ENCODE measurements around the gene CSF1.
"Not testable (repeated sequence)": the region's sequence is repeated elsewhere in the genome, so short reads cannot be mapped to it uniquely, and the experiment has no call there.

The CSF1 gene, protein sequence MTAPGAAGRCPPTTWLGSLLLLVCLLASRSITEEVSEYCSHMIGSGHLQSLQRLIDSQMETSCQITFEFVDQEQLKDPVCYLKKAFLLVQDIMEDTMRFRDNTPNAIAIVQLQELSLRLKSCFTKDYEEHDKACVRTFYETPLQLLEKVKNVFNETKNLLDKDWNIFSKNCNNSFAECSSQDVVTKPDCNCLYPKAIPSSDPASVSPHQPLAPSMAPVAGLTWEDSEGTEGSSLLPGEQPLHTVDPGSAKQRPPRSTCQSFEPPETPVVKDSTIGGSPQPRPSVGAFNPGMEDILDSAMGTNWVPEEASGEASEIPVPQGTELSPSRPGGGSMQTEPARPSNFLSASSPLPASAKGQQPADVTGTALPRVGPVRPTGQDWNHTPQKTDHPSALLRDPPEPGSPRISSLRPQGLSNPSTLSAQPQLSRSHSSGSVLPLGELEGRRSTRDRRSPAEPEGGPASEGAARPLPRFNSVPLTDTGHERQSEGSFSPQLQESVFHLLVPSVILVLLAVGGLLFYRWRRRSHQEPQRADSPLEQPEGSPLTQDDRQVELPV

DNA sequence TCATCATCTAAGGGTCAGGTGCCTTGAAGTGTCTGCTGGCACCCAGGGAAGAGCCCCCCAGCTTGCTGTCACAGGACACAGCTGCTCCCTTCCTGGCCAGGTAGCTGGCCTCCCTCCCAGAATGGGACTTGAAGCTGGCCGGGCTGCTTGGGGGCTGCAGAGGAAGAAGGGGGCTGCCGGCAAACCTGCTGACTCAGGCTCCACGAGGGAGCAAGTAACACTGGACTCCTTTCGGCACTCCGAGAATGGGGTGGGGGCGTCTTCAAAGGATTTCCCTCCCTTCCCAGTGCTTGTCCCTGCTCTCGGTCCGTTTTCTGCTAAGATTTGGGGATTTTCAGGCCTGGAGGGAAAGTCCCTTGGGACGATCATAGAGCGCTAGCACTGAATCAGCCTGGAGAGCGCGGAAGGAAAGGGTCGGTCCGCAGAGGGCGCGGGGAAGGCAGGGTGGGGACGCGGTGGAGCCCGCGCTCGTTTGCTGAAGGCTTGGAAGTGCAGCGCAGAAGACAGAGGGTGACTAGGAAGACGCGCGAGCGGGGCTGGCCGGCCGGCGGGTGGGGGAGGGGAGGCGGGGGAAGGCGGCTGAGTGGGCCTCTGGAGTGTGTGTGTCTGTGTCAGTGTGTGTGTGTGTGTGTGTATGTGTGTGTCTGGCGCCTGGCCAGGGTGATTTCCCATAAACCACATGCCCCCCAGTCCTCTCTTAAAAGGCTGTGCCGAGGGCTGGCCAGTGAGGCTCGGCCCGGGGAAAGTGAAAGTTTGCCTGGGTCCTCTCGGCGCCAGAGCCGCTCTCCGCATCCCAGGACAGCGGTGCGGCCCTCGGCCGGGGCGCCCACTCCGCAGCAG lies at the start of gene CSF1:
CSF1 (plus strand) TSS at position 727 of the 840 bp plus-strand sequence. CDS start 175 bp downstream, outside the sequence.
- peak; percentile 40 for DNase-seq

- DNase-seq = not testable (repeated sequence)
These were observed 49.0 kb upstream of the CSF1 start for GRCh38 chr1:109861616-109862015.

- no peak for DNase-seq
These were observed 47.0 kb upstream of the CSF1 start for GRCh38 chr1:109863667-109864046.

DNA sequence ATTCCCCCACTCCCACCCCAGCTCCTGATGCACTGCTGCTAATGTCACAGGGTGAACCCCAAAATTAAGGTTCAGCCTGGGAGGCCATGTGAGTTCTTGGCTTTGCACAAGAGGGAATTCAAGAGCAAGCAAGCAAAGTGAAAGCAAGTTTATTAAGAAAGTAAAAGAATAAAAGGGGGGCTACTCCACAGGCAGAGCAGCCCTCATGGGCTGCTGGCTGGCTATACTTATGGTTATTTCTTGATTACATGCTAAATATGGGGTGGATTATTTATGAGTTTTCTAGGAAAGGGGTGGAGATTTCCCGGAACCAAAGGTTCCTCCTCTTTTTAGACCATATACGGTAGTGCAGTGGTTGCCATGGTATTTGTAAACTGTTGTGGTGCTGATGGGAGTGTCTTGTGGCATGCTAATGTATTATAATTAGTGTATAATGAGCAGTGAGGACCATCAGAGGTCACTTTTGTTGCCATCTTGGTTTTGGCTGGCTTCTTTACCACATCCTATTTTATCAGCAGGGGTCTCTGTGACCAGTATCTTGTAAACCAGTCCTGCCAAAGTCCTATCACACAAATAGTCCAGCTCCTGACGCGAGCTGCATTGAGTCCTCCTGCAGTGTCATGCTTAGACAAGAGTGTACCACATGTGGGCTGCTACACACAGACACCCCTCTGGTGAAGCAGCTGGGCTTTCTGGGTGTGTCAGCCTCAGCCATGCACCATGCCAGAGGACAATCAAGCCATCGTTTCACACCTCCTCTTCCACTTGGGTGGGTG lies 46.4 kb upstream of the CSF1 start:
- no peak for DNase-seq

GRCh38 chr1:109864930-109865612 lies 45.6 kb upstream of the CSF1 start:
- no peak for DNase-seq

GRCh38 chr1:109866071-109866470 lies 44.6 kb upstream of the CSF1 start:
- no peak for DNase-seq

DNA sequence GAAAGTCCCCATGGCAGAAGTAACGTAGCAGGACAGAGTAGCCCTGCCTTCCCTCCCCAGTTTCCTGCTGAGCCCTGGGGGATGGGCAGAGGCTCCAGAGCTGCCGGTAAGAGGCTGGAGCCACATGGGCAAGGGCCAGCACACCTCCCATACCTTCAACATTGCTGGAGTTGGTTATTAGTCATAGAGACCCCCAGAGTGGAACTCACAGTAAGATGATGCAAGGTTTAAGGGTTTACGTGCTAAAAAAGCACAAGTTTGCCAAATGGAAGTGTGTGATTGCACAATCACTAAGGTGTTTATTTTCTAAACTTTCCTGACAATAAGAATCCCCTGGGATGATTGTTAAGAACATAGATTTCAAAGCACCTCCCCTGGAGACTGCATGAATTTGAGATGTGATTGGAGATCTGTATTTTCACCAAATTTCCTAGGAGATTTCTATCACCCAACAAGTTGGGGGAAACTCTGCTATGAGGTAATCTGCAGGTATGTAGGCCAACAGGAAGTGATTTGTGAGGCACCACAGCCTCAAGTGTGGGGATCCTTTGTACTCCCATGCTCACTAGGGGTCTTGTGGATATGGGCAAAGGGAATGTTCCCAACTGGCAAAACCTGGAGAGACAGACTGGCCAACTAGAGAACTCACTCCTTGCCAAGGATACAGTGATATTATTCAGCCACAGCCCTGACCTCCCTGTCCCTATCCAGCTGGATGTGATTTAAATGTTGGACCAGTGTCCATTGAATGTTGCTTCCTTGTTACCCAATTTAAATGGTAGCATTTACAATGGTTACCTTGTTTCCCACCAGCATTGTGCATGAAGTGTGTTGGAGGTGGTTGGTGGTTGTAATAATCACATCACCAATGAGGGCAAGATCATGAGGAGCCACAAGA lies 37.1 kb upstream of the CSF1 start:
- no peak for DNase-seq

- no peak for DNase-seq
These were observed 36.2 kb upstream of the CSF1 start for GRCh38 chr1:109874445-109874844.

DNA sequence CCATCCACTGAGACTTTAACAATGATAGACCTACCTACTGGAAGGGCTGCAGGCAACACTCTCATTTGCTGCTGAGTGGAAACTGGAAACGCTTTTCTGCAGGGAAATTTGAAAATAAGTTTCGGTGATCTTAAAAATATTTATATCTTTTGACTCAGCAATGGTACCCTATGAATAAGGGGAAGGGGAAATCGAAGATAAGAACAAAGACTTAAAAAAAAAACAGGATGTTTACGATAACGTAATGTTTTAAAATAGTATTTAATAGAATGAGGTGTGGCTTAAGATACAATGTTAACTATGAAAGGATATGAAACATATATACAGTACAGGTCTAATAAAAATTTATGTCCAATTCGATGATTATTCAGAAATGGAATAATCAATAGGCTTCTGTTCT lies 34.8 kb upstream of the CSF1 start:
- no peak for DNase-seq

DNA sequence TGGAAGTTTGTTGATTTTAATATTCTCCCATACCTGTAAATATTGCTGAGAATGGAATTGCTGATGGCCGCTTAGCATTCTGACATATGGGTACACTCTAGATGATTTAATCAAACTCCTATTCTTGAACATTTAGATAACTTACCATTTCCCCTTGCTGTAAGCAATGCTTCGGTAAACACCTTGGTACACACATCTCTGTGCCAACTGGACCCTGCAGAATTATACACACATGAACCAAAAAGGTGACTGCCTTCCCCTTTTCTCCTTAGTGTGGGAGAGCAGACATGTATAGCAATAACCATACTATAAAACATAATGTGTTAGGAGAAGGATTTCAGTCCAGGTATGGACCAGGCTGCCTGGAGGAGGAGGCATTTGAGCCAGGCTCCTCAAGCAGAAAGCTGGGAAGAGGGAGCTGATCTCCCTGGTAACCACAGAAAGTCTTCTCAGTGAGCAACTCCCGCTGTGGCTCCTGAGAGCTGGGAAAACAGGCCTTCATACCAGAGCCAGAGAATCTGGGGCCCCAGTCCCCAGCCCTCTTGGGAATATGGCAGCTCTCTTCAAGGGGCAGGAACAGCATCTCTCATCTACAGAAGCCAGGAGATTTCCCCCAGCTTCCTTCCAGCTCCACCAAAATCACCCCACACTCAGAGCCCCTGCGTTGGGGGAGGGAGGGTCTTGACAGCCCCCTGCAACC lies 33.9 kb upstream of the CSF1 start:
- DNase-seq = no peak

DNA sequence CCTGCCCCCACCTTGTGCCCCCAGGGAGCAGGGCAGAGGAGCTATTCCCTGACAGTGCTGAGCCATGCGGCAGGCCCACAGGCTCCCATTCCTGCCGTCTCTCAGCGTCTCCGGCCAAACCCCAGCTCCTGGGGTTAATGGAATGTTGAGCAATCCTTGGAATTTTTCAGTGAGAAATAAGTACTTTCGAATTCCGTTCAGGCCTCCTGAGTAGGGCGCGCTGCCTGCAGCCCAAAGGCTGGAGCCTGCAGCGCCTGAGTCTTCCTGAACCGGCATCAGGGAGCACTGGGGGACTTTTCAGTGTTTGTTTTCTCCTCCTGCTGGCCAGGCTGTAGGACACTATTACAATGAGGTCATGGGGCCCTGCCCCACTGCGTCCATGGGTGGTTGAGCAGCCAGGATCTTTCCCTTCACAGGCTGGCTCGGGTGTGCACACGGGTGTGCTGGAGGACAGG lies 33.3 kb upstream of the CSF1 start:
- peak; percentile 90 for DNase-seq

DNA sequence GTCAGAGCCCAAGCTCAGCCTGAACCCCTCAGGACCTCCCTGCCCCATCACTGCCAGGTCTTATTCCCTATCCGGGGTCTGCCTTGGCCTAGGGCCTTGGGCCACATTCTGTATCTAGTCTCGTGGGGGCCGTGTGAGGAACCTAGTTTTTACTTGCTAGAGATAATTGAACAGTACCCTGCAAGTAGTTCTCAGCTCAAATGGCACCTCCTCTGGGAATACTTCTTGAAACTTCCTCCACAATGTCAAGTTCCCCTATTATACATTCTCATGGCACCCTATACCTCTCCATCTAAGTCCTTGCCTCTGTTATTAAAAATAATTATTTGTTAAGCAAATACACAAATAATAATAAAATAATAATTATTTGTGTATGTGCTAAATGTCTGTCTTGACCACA lies 32.9 kb upstream of the CSF1 start:
- no peak for DNase-seq

DNA sequence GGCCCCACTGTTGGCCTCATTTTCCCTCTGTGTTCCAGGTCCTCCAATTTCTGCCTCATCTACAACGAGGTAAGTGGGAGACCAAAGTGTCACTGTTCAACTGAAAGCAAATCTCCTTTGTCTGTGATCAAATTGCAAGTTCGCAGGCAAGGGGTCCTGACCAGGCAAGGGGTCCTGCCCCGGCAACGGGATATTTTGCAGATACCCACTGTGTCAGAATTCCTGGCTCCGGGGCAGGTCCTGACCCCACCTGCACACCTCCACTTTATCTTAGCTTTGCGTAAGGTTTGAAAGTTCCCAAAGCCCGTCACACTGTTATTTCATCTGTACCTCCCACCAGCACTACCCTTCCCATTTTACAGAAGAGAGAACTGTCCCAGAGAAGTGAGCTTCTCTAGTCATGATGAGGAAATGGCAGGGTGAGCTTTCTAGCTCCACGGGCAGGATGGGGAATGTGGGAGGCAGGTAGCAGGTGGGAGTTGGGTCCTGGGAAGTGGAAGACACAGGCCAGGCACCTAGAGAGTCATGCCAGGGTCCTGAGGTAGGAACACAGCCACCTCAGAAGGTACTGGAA lies 32.0 kb upstream of the CSF1 start:
- DNase-seq = no peak

- DNase-seq = not testable (repeated sequence)
These were observed 31.3 kb upstream of the CSF1 start for GRCh38 chr1:109879371-109879770.

DNA sequence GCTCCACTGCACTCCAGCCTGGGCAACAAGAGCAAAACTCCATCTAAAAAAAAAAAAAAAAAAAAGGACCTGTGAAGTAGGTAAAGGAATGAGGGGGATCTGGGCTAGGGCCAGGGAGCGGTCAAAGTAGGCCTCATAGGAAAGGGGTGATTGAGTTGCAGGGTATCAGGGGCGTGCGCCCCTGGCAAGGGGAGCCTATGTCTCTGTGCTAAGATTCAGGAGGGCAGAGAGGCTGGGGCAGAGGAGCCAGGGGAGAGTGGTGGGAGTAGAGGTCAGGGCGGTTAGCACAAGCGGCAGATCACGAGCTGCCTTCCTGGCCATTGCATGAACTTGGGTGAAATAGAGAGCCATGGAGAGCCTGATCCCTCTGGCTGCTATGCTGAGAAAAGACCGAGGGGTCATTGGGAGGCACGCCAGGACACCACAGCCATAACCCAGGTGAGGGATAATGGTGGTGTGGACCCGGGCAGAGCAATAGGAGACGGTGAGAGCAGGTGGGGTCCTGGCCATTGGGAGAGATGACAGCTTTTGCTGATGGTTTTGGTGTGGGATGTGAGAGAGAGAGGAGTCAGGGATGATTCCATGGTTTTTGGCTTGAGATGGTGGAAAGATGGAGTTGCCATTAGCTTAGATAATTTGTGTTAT lies 30.6 kb upstream of the CSF1 start:
- no peak for DNase-seq

DNA sequence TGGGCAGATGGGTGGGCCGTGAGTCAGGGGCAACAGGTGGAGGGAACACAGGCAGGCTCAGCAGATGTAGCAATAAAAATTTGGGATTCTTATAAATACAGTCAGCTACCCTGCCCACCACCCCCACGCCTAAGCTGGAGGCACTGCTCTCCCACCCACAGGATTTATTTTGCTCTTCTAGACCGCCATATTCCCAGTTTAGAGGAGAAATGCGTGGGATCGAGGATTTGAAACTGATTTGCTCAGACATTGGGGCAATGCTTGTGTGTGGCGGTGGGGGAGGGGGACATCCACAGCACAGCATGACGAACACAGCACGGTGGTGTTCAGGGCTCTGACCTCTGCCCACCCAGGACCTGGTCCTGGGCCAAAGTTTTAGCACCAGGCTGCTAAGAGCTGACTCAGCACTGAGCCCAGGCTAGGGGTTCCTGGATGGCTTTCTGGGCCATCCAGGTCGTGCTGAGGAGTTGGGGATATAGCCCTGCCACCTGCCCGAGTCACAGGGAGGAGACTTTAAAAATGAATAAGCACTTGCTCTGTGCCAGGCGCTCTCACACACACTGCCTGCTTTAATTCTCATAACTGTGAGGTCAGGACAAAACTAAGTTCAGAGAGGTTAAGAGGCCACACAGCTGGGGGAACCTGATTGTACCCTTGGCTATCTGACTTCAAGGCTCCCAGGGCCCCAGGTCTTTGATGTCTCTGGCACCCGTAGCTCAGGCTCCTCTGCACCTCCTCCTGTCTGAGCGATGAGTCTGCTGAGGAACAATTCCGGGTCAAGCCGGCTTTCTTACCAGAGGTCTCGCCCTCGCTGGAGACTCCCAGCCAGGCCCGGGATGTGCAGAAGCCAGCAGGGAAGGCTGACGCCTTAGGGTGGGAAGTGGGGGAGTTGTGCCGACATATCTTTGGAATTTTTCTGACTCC lies 29.4 kb upstream of the CSF1 start:
- DNase-seq = no peak

GRCh38 chr1:109881906-109882287 lies 28.8 kb upstream of the CSF1 start:
- no peak for DNase-seq

Measured in amniotic stem cell (primary cell).